WTC11 (cell line): ENCODE data around the gene TMEFF2. TPM values are rescaled to one million over a fixed set of nuclear protein-coding genes. Genes with fewer than 3 reads are reported as not detected.

Source experiments
- ATAC-seq: fragments of 200-7000 bp; cut with Tn5 transposase; 2 replicates; pipeline ENCODE4 v1.10.0; 2021; ENCODE audit warnings: mild to moderate bottlenecking, moderate library complexity
- CTCF ChIA-PET: fragments of 300-600 bp; sonication (Branson Sonifier 250); formaldehyde crosslinking; loops from one replicate; lab custom pipeline; 2021; ENCODE audit warnings: antibody characterized with exemption; lab: Charles Lee
- POLR2A ChIA-PET: fragments of 350-600 bp; sonication (Branson Sonifier 250); formaldehyde crosslinking; loops from one replicate; lab custom pipeline; 2021; ENCODE audit warnings: antibody characterized with exemption; lab: Charles Lee
- DNase-seq: peaks from one replicate; pipeline ENCODE4 v3.0.0; 2021; ENCODE audit warnings: low spot score
- H3K27ac Mint-ChIP-seq: 2 replicates; pipeline ENCODE4 v1.8.0; 2021; ENCODE audit warnings: mixed read lengths
- H3K27me3 Mint-ChIP-seq: 2 replicates; pipeline ENCODE4 v1.8.0; 2021; ENCODE audit warnings: low read depth, mild to moderate bottlenecking, moderate library complexity, mixed read lengths
- H3K36me3 Mint-ChIP-seq: 2 replicates; pipeline ENCODE4 v1.8.0; 2021; ENCODE audit warnings: mixed read lengths
- H3K4me1 Mint-ChIP-seq: 2 replicates; pipeline ENCODE4 v1.8.0; 2022; ENCODE audit warnings: mixed read lengths
- H3K4me3 Mint-ChIP-seq: 2 replicates; pipeline ENCODE4 v1.8.0; 2021; ENCODE audit warnings: mild to moderate bottlenecking, moderate library complexity, mixed read lengths
- H3K9me3 Mint-ChIP-seq: 2 replicates; pipeline ENCODE4 v1.8.0; 2021; ENCODE audit warnings: mixed read lengths
- ATF3 ChIP-seq: sonication (generic); formaldehyde crosslinking; conservative IDR thresholded peaks from 2 replicates; pipeline ENCODE4 v1.8.1; 2022; ENCODE audit warnings: mild to moderate bottlenecking, missing genetic modification reagents
- CREM ChIP-seq: sonication (generic); formaldehyde crosslinking; IDR thresholded peaks from 2 replicates; pipeline ENCODE4 v1.8.1; 2022; ENCODE audit warnings: mild to moderate bottlenecking, missing genetic modification reagents, moderate library complexity
- FOXK1 ChIP-seq: sonication (generic); formaldehyde crosslinking; IDR thresholded peaks from 2 replicates; pipeline ENCODE4 v1.8.0; 2022; ENCODE audit warnings: mild to moderate bottlenecking, moderate library complexity, missing genetic modification reagents
- GTF2I ChIP-seq: fragments of 250-450 bp; sonication (Bioruptor Pico); conservative IDR thresholded peaks from 2 replicates; pipeline ENCODE4 v1.4.0; 2021; ENCODE audit warnings: mild to moderate bottlenecking
- JUN ChIP-seq: sonication (generic); formaldehyde crosslinking; IDR thresholded peaks from 2 replicates; pipeline ENCODE4 v1.8.0; 2023; ENCODE audit warnings: mild to moderate bottlenecking, missing genetic modification reagents
- KAT7 ChIP-seq: sonication (generic); formaldehyde crosslinking; IDR thresholded peaks from 2 replicates; pipeline ENCODE4 v1.8.1; 2023; ENCODE audit warnings: missing genetic modification reagents, mild to moderate bottlenecking, borderline replicate concordance
- MXD4 ChIP-seq: fragments of 250-450 bp; sonication (Bioruptor Pico); IDR thresholded peaks from 2 replicates; pipeline ENCODE4 v1.8.0; 2021; ENCODE audit warnings: mild to moderate bottlenecking, moderate library complexity, borderline replicate concordance
- OVOL2 ChIP-seq: fragments of 250-450 bp; sonication (Bioruptor Pico); IDR thresholded peaks from 2 replicates; pipeline ENCODE4 v1.9.0; 2021; ENCODE audit warnings: mild to moderate bottlenecking, borderline replicate concordance
- SMAD3 ChIP-seq: sonication (generic); formaldehyde crosslinking; IDR thresholded peaks from 2 replicates; pipeline ENCODE4 v1.8.0; 2022; ENCODE audit warnings: missing genetic modification reagents, mild to moderate bottlenecking, borderline replicate concordance
- SMAD4 ChIP-seq: sonication (generic); formaldehyde crosslinking; IDR thresholded peaks from 2 replicates; pipeline ENCODE4 v1.8.0; 2022; ENCODE audit warnings: mild to moderate bottlenecking, missing genetic modification reagents
- TP53 ChIP-seq: sonication (generic); formaldehyde crosslinking; IDR thresholded peaks from 2 replicates; pipeline ENCODE4 v1.8.1; 2023; ENCODE audit warnings: mild to moderate bottlenecking, missing genetic modification reagents
- USF2 ChIP-seq: sonication (generic); formaldehyde crosslinking; IDR thresholded peaks from 2 replicates; pipeline ENCODE4 v1.8.1; 2023; ENCODE audit warnings: mild to moderate bottlenecking, missing genetic modification reagents, moderate library complexity
- ZNF396 ChIP-seq: fragments of 250-450 bp; sonication (Bioruptor Pico); IDR thresholded peaks from 2 replicates; pipeline ENCODE4 v1.8.0; 2021; ENCODE audit warnings: mild to moderate bottlenecking, moderate library complexity, borderline replicate concordance
- ZNF416 ChIP-seq: fragments of 250-450 bp; sonication (Bioruptor Pico); IDR thresholded peaks from 2 replicates; pipeline ENCODE4 v1.9.0; 2021; ENCODE audit warnings: mild to moderate bottlenecking, inconsistent platforms
- total RNA-seq: library from RNA; stranded (reverse); gene quantifications from 3 replicates; pipeline ENCODE4 v1.2.3, GENCODE V29; 2021
- TF ChIP-seq, protein P1 (sequence below): sonication (generic); formaldehyde crosslinking; IDR thresholded peaks from 2 replicates; pipeline ENCODE4 v1.8.0; 2022; ENCODE audit warnings: mild to moderate bottlenecking, missing genetic modification reagents
- TF ChIP-seq, protein P2 (sequence below): fragments of 250-450 bp; sonication (Bioruptor Pico); IDR thresholded peaks from 2 replicates; pipeline ENCODE4 v1.8.0; 2021; ENCODE audit warnings: mild to moderate bottlenecking
- TF ChIP-seq, protein P3 (sequence below): sonication (generic); formaldehyde crosslinking; IDR thresholded peaks from 2 replicates; pipeline ENCODE4 v1.8.1; 2023; ENCODE audit warnings: mild to moderate bottlenecking, missing genetic modification reagents, borderline replicate concordance
- TF ChIP-seq, protein P4 (sequence below): sonication (generic); formaldehyde crosslinking; IDR thresholded peaks from 2 replicates; pipeline ENCODE4 v1.8.0; 2023; ENCODE audit warnings: missing genetic modification reagents, mild to moderate bottlenecking, borderline replicate concordance

Gene TMEFF2
- total RNA-seq, 1 experiment from 2014 or later, result 2.3 TPM

DNA sequence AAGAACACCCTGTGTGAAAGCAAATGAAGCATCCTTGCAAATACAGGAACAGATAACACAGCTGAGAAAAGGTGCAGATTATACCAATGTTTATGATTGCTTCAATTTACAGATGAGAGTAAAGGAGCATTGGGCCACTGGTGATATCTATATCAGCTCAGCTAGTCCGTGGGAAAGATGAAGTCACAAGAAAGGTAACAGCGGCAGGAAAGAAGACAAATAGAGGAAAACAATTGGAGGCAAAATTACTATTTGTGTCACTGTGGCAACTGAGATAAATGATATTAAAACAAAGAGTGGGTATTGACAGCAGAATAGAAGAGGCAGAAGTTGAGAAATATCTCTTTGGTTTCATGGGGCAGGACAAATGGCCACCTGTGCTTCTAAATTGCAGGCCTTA is 226.6 kb downstream of the TMEFF2 start:
- TF ChIP-seq, protein P1, sequence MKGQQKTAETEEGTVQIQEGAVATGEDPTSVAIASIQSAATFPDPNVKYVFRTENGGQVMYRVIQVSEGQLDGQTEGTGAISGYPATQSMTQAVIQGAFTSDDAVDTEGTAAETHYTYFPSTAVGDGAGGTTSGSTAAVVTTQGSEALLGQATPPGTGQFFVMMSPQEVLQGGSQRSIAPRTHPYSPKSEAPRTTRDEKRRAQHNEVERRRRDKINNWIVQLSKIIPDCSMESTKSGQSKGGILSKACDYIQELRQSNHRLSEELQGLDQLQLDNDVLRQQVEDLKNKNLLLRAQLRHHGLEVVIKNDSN (CRISPR knock-in tag), result no peak
- no peak for TF ChIP-seq ATF3 (CRISPR knock-in tag)
- TF ChIP-seq, protein P2, sequence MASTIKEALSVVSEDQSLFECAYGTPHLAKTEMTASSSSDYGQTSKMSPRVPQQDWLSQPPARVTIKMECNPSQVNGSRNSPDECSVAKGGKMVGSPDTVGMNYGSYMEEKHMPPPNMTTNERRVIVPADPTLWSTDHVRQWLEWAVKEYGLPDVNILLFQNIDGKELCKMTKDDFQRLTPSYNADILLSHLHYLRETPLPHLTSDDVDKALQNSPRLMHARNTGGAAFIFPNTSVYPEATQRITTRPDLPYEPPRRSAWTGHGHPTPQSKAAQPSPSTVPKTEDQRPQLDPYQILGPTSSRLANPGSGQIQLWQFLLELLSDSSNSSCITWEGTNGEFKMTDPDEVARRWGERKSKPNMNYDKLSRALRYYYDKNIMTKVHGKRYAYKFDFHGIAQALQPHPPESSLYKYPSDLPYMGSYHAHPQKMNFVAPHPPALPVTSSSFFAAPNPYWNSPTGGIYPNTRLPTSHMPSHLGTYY (CRISPR knock-in tag), result no peak
- no peak for TF ChIP-seq FOXK1
- TF ChIP-seq SMAD3 (CRISPR knock-in tag), result no peak
- TF ChIP-seq MXD4, result no peak
- TF ChIP-seq, protein P3, sequence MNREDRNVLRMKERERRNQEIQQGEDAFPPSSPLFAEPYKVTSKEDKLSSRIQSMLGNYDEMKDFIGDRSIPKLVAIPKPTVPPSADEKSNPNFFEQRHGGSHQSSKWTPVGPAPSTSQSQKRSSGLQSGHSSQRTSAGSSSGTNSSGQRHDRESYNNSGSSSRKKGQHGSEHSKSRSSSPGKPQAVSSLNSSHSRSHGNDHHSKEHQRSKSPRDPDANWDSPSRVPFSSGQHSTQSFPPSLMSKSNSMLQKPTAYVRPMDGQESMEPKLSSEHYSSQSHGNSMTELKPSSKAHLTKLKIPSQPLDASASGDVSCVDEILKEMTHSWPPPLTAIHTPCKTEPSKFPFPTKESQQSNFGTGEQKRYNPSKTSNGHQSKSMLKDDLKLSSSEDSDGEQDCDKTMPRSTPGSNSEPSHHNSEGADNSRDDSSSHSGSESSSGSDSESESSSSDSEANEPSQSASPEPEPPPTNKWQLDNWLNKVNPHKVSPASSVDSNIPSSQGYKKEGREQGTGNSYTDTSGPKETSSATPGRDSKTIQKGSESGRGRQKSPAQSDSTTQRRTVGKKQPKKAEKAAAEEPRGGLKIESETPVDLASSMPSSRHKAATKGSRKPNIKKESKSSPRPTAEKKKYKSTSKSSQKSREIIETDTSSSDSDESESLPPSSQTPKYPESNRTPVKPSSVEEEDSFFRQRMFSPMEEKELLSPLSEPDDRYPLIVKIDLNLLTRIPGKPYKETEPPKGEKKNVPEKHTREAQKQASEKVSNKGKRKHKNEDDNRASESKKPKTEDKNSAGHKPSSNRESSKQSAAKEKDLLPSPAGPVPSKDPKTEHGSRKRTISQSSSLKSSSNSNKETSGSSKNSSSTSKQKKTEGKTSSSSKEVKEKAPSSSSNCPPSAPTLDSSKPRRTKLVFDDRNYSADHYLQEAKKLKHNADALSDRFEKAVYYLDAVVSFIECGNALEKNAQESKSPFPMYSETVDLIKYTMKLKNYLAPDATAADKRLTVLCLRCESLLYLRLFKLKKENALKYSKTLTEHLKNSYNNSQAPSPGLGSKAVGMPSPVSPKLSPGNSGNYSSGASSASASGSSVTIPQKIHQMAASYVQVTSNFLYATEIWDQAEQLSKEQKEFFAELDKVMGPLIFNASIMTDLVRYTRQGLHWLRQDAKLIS (CRISPR knock-in tag), result no peak
- no peak for TF ChIP-seq SMAD4 (CRISPR knock-in tag)
- TF ChIP-seq USF2 (CRISPR knock-in tag), result no peak
- no peak for TF ChIP-seq GTF2I (CRISPR knock-in tag)
- no peak for TF ChIP-seq KAT7 (CRISPR knock-in tag)
- no peak for TF ChIP-seq OVOL2 (CRISPR knock-in tag)
- no peak for DNase-seq
- H3K4me1 Mint-ChIP-seq, result no peaks in the 10 kb centered on the region
- H3K9me3 Mint-ChIP-seq, result peaks cover 3% of the 10 kb centered on the region; the same call in 1 of the 2 replicates
- POLR2A ChIA-PET, result no interaction called here
- H3K27ac Mint-ChIP-seq, result no peak overlapping the region
- H3K4me3 Mint-ChIP-seq, result no peak overlapping the region
- ATAC-seq, result no peak
- H3K27me3 Mint-ChIP-seq, result no peaks in the 10 kb centered on the region
- H3K36me3 Mint-ChIP-seq, result no peaks in the 10 kb centered on the region
- CTCF ChIA-PET, result no interaction called here

- no peak overlapping the region for H3K4me3 Mint-ChIP-seq
- H3K36me3 Mint-ChIP-seq, result no peaks in the 10 kb centered on the region
- H3K4me1 Mint-ChIP-seq, result no peaks in the 10 kb centered on the region
- no peaks in the 10 kb centered on the region for H3K27me3 Mint-ChIP-seq
- peaks cover 3% of the 10 kb centered on the region; the same call in 1 of the 2 replicates for H3K9me3 Mint-ChIP-seq
- CTCF ChIA-PET, result interaction anchor here (1.5 kb wide), 1 partner anchor 97 kb away, joined by 3 read pairs; no protein-coding TSS in a partner anchor
- ATAC-seq (no peak), DNase-seq (no peak)
- H3K27ac Mint-ChIP-seq, result no peak overlapping the region
- TF ChIP-seq, protein P4, sequence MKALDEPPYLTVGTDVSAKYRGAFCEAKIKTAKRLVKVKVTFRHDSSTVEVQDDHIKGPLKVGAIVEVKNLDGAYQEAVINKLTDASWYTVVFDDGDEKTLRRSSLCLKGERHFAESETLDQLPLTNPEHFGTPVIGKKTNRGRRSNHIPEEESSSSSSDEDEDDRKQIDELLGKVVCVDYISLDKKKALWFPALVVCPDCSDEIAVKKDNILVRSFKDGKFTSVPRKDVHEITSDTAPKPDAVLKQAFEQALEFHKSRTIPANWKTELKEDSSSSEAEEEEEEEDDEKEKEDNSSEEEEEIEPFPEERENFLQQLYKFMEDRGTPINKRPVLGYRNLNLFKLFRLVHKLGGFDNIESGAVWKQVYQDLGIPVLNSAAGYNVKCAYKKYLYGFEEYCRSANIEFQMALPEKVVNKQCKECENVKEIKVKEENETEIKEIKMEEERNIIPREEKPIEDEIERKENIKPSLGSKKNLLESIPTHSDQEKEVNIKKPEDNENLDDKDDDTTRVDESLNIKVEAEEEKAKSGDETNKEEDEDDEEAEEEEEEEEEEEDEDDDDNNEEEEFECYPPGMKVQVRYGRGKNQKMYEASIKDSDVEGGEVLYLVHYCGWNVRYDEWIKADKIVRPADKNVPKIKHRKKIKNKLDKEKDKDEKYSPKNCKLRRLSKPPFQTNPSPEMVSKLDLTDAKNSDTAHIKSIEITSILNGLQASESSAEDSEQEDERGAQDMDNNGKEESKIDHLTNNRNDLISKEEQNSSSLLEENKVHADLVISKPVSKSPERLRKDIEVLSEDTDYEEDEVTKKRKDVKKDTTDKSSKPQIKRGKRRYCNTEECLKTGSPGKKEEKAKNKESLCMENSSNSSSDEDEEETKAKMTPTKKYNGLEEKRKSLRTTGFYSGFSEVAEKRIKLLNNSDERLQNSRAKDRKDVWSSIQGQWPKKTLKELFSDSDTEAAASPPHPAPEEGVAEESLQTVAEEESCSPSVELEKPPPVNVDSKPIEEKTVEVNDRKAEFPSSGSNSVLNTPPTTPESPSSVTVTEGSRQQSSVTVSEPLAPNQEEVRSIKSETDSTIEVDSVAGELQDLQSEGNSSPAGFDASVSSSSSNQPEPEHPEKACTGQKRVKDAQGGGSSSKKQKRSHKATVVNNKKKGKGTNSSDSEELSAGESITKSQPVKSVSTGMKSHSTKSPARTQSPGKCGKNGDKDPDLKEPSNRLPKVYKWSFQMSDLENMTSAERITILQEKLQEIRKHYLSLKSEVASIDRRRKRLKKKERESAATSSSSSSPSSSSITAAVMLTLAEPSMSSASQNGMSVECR, result no peak
- no peak for TF ChIP-seq CREM (CRISPR knock-in tag)
- TF ChIP-seq ZNF396 (CRISPR knock-in tag), result no peak
- TF ChIP-seq ZNF416 (CRISPR knock-in tag), result no peak
- TF ChIP-seq JUN (CRISPR knock-in tag), result no peak
- TF ChIP-seq TP53 (CRISPR knock-in tag), result no peak
- POLR2A ChIA-PET, result no interaction called here
Measured at GRCh38 chr2:191965733-191966132, 229.0 kb downstream of the TMEFF2 start.
